ENCODE data around the gene SPIN2A. TPM values are rescaled to one million over a fixed set of nuclear protein-coding genes. Genes with fewer than 3 reads are reported as not detected.
"Not testable (repeated sequence)": the region's sequence is repeated elsewhere in the genome, so short reads cannot be mapped to it uniquely, and the experiment has no call there.

SPIN2A gene
- 0.88 TPM for polyA plus RNA-seq (2012; ENCODE audit: insufficient read depth, insufficient read length)

DNA sequence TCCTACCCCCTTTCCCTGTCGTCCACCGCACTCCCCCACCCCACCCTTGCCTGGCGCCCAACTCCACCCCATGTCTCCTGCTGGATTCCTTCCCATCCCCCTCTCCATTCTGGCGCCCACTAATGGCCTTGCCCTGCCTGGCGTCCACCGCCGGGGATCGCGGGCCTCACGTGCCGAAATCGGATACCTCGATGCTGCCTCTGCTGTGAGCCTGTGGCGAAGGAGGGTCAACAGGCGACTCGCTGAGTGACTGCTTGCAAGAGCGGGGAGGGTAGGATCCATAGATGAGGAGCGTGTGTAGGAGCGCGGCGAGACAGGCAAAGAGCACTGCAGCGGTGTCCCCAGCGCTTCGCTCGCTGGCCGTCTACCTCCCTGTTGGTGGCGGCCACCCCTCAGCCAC lies at the start of gene SPIN2A:
Gene SPIN2A (minus strand): TSS at position 325 of the 400 bp plus-strand sequence. CDS start 800 bp downstream, outside the sequence.
- not testable (repeated sequence) for H3K4me3 ChIP-seq (ENCODE audit: low read length)

DNA sequence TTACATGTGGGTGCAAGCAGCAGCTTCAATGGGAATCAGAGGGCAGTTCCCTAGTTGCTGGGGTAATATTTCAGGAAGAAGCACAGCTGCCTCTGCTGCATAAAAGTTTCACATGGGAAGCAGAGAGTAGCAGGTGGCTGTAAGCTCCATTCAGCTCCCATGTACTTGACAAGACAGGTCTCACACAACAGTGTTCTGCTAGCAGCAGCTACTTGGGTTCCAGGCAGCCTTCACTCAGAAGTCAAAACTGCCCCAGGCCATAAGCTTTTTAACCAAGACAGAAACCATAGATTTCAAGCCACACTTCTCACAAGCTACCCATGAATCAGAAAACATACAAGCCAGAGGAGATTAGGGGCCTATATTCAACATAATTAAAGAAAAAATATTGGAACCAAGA lies 41.4 kb upstream of the SPIN2A start:
- DNase-seq (ENCODE audit: low read depth, low spot score) = no peak
- no peak overlapping the region for H3K4me3 ChIP-seq (ENCODE audit: low read length)

More for the DNA sequence above, at the start of gene SPIN2A:
- not testable (repeated sequence) for DNase-seq (ENCODE audit: low read depth, low spot score)

DNA sequence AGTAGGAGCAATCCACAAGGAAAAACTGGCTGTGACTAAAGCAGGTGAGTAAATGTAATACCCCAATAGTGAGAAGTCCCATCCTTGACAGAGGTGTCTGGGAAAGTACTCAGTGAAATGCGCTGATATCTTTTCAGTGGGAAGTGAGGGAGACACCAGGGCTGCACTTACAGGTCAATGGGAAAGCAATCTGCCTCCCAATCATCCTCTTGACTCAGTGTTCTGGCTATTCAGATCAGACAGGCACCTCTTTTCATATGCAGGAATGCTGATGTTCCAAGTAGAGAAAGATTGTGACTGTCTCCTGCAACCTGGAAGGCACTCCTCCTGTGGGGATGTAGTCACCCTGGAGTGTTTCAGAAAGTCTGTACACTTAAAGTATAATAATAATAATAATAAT lies 39.9 kb upstream of the SPIN2A start:
- no peak overlapping the region for H3K4me3 ChIP-seq (ENCODE audit: low read length)
- DNase-seq (ENCODE audit: low read depth, low spot score) = no peak

DNA sequence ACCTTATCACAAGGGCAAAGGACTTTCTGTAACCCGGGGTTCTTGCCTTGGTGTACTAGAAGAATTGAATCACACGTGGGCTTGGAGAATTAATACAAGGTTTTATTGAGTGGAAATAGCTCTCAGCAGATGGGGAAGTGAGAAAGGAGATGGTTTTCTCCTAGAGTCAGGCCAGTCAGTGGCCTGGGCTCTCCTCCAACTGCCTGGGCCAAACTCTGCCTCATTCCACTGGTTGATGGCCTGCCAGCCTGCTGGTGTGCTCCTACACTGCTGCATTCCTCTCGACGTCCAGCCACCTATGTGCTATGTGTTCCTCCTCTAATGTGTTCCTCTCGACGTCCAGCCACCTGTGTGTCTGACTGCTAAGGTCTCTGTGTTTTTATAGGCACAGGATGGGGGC lies 35.3 kb upstream of the SPIN2A start:
- H3K4me3 ChIP-seq (ENCODE audit: low read length) = no peak overlapping the region
- no peak for DNase-seq (ENCODE audit: low read depth, low spot score)

DNA sequence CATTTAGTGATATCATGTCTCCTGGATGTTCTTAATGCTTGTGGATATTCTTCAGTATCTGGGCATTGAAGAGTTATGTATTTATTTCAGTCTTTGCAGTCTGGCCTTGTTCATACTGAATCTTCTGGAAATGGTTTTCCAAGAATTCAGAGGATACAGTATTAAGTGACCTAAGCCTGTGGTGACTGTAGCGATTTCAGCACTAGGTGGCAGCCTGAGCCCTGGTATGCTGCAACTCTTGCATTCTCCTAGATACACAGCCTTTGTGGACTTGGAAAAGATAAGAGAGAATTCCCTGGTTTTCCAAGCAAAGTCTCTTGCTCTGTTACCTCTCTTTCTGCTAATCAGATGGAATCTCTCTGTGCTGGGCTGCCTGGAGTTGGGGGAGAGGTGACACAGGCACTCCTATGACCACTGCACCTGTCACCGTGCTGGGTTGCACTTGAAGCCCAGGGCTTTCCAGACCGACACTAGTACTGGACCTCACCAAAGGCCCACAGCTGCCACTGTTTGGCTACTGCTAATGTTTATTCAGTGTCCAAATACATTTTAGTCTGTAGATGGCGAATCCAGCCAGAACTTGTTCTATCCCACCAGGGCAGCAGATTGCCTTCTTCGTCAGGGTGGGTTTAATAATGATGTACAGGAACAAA lies 19.3 kb upstream of the SPIN2A start:
- peak; percentile 21 for DNase-seq (ENCODE audit: low read depth, low spot score)
- H3K4me3 ChIP-seq (ENCODE audit: low read length) = no peak overlapping the region

DNA sequence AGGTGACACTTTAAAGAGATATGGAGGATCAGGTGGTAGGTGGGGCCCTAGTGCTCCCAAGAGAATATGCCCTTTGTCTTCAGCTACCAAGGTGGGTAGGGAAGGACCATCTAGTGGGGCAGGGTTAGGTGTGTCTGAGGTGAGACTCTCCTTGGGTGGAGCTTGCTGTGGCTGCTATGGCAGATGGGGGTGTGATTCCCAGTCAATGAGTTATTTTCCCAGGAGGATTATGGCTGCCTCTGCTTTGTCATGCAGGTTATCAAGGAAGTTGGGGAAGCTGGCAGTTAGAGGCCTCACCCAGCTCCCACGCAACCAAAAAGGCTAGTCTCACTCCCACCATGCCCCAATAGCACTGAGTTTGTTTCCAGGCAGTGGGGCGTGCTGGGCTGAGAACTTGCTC lies 18.0 kb upstream of the SPIN2A start:
- peak; percentile 8 for DNase-seq (ENCODE audit: low read depth, low spot score)
- H3K4me3 ChIP-seq (ENCODE audit: low read length) = no peak overlapping the region

DNA sequence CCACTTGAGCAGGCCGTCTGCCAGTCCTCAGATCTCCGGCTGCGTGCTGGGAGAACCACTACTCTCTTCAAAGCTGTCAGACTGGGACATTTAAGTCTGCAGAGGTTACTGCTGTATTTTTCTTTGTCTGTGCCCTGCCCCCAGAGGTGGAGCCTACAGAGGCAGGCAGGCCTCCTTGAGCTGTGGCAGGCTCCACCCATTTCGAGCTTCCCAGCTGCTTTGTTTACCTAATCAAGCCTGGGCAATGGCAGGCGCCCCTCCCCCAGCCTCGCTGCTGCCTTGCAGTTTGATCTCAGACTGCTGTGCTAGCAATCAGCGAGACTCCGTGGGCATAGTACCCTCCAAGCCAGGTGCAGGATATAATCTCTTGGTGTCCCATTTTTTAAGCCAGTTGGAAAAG lies 15.0 kb upstream of the SPIN2A start:
- DNase-seq (ENCODE audit: low read depth, low spot score) = peak; percentile 21
- not testable (repeated sequence) for H3K4me3 ChIP-seq (ENCODE audit: low read length)

DNA sequence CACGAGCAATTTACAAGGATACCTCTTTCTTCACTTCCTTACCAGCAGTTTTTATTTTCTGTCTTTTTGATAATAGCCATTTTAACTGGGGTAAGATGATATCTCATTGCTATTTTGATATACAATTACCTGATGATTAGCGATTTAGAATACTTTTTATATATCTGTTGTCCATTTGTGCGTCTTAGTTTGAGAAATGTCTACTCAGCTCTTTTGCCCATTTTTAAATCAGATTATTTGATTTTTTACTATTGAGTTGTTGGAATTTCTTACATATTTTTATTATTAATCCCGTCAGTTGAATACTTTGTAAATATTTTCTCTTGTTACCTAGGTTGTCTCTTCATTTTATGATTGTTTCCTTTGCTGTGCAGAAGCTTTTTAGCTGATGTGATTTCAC lies 1.5 kb upstream of the SPIN2A start:
- DNase-seq (ENCODE audit: low read depth, low spot score) = no peak
- no peak overlapping the region for H3K4me3 ChIP-seq (ENCODE audit: low read length)

DNA sequence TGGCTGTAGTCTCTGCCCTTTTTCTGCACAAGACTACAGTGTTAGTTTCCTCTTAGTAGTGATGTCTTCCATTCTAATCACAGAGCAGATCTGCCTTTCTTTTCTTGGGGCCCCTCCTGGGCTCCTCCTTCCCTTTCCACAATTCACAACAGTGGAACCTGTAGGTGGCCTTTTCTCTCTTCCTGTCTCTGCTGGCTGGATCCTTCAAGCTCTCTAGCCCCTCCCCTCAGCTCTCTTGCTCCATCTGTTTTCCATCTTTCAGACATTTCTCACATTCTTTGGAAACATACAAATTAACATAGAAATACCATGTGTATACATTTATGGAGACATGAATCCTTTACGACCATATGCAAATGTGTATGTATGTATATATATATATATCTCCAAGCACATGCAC lies 304 bp upstream of the SPIN2A start:
- no peak for DNase-seq (ENCODE audit: low read depth, low spot score)
- H3K4me3 ChIP-seq (ENCODE audit: low read length) = no peak overlapping the region

DNA sequence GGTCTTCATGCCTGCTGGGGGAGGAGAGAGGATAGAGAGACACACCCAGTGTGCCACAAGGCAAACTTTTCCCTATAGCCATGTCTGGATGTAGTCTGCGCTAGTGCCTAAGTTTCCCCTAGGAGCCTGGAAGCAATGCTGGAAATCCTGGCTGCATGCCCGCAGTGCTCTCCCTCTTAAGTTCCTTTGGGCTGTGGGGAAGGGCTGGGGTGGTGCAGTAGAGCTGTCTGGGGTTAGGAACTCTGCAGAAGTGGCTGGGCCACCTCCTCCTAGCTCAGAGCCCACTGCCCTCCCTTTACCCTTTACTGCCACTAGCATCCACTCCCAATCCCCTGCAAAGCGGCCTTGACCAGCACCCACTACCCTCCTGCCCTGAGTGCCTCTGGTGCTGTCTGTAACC lies 608 bp downstream of the SPIN2A start:
- not testable (repeated sequence) for DNase-seq (ENCODE audit: low read depth, low spot score); H3K4me3 ChIP-seq (ENCODE audit: low read length)

DNA sequence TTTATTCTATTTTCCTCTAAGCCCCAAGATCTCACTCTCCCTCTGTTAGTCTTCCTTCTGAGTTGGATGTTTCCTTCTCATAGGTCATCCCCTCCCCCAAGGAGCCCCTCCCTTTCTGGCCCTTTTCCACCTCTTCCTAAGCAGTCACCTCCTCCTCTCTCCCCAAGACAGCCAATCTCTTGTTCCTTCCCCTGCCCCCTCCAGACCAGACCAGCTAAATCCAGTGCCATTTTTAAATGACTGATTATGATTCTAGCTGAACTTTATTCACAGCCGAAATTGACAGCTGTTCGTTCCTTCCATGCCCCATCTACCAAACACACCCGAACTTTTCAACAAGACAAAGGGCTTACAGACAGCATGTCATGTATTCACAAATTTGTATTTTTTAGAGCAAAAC lies 1.9 kb downstream of the SPIN2A start:
- DNase-seq (ENCODE audit: low read depth, low spot score) = no peak
- no peak overlapping the region for H3K4me3 ChIP-seq (ENCODE audit: low read length)

DNA sequence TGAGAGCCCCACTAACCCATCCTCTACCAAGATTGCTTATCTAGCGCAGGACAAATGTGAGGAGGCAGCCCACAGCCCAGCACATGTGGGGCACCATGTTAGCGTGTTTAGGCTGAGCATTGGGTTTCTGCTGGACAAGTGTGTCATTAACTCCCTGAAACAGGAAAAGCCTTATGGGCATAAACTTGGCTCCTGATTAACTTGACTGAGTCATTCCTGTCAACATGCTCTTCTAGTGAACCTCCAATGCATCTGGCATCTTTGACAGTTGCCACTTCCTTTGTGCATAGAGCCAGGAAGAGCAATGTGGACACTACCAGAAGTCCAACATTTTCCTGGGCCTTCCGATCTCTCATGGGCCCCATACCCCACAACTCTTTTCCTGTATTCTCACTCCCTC lies 2.5 kb downstream of the SPIN2A start:
- no peak overlapping the region for H3K4me3 ChIP-seq (ENCODE audit: low read length)
- no peak for DNase-seq (ENCODE audit: low read depth, low spot score)

DNA sequence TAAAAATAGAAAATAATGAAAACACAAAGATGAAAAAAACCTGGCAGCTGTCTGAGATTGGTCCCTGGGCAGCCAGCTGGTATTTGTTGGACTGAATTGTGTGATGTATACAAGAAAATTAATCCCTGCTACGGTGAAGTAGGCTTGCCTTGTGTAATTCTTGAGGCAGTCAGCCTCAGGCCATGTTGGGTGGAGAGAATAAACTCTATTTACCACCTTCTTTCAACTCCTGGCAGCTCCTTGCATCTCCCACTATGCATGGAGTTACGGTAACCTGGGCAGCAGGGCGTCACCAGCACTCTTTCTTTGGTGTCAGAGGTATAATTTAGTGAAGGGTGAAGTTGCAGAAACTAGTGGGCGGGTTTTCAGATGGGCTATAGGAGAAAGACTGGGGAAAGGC lies 3.5 kb downstream of the SPIN2A start:
- H3K4me3 ChIP-seq (ENCODE audit: low read length) = no peak overlapping the region
- no peak for DNase-seq (ENCODE audit: low read depth, low spot score)

DNA sequence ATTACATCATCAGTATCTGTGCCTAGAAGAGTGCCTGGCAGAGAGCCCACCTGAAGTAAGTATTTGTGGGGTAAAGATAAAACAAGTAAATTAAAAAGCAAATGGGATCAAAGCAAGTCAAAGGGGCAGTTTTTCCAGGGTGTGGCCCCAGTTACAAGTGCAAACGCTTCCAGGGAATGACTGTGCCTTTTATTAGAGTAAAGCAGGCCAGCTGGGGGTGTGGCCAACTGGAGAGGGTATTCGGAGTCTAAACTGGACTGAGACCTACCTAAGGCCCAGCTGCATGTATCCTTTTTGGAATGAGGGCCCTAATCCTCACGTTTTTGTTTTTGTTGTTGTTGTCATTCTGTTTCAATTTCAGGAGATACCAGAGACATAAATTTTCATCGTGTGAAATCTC lies 3.9 kb downstream of the SPIN2A start:
- H3K4me3 ChIP-seq (ENCODE audit: low read length); DNase-seq (ENCODE audit: low read depth, low spot score): not testable (repeated sequence)

DNA sequence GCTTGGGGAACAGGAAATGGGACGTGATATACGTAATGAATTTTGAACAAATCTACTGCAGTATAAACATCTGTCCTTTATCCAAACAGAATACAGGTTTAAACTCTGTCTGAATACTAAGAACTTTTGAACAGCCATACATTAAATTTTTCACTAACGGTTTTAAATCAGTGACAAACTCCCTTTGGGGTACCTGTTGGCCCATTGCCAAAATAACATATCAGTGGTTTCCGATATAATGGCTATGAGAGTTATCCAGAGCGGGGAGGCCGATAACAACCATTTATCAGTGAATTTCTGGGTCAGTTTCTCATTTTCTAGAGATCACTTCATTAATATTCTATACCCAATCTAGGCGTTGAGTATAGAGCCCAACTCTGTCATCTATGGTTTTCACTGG lies 5.2 kb downstream of the SPIN2A start:
- no peak overlapping the region for H3K4me3 ChIP-seq (ENCODE audit: low read length)
- DNase-seq (ENCODE audit: low read depth, low spot score) = no peak

DNA sequence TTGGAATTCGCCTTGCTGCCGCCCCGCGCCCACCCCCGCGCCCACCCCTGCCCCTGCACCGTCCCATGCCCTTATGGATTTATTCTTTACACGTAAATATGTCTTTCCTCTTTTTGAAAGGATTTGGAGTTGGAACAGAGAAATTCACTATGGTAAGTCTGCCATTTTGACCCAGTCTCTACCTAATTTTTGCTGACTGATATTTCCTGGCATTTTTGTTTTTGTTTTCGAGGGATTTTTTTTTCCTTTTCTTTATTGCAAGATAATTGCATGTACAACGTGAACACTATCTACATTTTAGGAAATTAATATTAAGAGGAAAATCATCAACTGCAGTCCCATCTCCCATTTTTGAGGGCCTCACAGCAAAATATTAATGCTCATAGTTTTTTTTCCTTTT lies 15.4 kb downstream of the SPIN2A start:
- DNase-seq (ENCODE audit: low read depth, low spot score) = no peak
- H3K4me3 ChIP-seq (ENCODE audit: low read length) = peak overlapping the region; percentile 65

DNA sequence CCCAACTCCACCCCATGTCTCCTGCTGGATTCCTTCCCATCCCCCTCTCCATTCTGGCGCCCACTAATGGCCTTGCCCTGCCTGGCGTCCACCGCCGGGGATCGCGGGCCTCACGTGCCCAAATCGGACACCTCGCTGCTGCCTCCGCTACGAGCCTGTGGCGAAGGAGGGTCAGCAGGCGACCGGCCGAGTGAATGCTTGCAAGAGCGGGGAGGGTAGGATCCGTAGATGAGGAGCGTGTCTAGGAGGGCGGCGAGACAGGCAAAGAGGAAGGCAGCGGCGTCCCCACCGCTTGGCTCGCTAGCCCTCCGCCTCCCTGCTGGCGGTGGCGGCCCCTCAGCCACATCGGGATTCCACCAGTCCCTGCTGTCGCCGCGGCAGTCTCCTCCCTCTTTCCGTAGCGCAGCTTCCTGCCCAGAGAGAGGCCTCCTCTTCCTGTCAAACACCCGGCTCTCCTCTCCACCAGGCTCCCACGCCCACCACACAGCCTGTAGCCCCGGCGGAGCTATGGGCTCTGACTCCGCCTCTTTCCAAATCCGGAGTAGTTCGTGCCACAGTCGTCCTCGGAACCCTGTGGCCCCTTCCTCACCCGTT lies 15.9 kb downstream of the SPIN2A start, which contains the start of gene SPIN2B:
Gene SPIN2B (minus strand): TSS at position 387 of the 594 bp plus-strand sequence.
- DNase-seq (ENCODE audit: low read depth, low spot score) = peak; percentile 87
- H3K4me3 ChIP-seq (ENCODE audit: low read length) = peak within 1 kb of the TSS; percentile 65

DNA sequence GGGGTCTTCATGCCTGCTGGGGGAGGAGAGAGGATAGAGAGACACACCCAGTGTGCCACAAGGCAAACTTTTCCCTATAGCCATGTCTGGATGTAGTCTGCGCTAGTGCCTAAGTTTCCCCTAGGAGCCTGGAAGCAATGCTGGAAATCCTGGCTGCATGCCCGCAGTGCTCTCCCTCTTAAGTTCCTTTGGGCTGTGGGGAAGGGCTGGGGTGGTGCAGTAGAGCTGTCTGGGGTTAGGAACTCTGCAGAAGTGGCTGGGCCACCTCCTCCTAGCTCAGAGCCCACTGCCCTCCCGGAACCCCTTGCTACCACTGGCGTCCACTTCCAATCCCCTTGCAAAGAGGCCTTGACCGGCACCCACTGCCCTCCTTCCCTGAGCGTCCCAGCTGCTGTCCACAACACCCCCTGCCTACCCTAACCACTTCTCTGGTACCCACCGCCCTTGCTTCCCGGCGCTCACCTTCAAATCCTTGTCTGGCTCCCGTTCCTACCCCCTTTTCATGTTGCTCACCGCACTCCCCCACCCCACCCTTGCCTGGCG lies 16.5 kb downstream of the SPIN2A start:
- H3K4me3 ChIP-seq (ENCODE audit: low read length) = peak overlapping the region; percentile 65
- not testable (repeated sequence) for DNase-seq (ENCODE audit: low read depth, low spot score)

DNA sequence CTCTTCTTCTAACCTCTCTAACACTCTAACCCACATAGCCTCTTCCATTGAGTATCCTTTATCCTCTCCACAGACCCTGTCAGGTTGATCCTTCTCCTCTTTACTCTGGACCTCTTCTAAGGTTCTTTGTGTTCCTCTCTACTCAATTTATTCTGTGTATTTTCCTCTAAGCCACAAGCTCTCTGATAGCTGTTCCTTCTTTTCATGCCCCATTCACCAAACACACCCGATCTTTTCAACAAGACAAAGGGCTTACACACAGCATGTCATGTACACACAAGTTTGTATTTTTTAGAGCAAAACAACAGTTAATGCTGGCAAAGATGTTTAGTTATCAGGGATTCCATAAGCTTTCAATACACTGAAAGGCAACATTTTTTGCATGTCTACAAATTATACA lies 17.8 kb downstream of the SPIN2A start:
- no peak for DNase-seq (ENCODE audit: low read depth, low spot score)
- H3K4me3 ChIP-seq (ENCODE audit: low read length) = no peak overlapping the region

DNA sequence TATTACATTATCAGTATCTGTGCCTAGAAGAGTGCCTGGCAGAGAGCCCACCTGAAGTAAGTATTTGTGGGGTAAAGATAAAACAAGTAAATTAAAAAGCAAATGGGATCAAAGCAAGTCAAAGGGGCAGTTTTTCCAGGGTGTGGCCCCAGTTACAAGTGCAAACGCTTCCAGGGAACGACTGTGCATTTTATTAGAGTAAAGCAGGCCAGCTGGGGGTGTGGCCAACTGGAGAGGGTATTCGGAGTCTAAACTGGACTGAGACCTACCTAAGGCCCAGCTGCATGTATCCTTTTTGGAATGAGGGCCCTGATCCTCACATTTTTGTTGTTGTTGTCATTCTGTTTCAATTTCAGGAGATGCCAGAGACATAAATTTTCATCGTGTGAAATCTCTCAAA lies 19.6 kb downstream of the SPIN2A start:
- not testable (repeated sequence) for DNase-seq (ENCODE audit: low read depth, low spot score); H3K4me3 ChIP-seq (ENCODE audit: low read length)

Data from Jurkat, Clone E6-1 (cell line).